IMR-90 (cell line): ENCODE results near the gene SPATA33. TPM values are rescaled to one million over a fixed set of nuclear protein-coding genes. Genes with fewer than 3 reads are reported as not detected.
"Not testable (repeated sequence)": the region's sequence is repeated elsewhere in the genome, so short reads cannot be mapped to it uniquely, and the experiment has no call there.

Experiments used
- ATAC-seq: fragments of 200-7000 bp; cut with Tn5 transposase; 2 replicates; pipeline ENCODE4 v1.9.1; 2020; ENCODE audit warnings: low read depth, mild to moderate bottlenecking, moderate library complexity
- BruUV-seq: library from RNA; stranded (reverse); fragments of 400-500 nt; replicated peaks from 2 replicates; lab custom pipeline; 2021; lab: Mats Ljungman, UMichigan
- CTCF ChIA-PET: fragments of 300-600 bp; formaldehyde crosslinking; extraction: SDS; loops from one replicate; lab custom pipeline; 2021; ENCODE audit warnings: antibody characterized with exemption; lab: Yijun Ruan, JAX
- POLR2A ChIA-PET: fragments of 300-600 bp; sonication (Branson Sonifier 250); formaldehyde crosslinking; loops from one replicate; lab custom pipeline; 2022; ENCODE audit warnings: antibody characterized with exemption; ENCODE audit not compliant: unreplicated experiment; lab: Charles Lee
- DNase-seq: peaks from one replicate; pipeline ENCODE4 v3.0.0; 2013
- H2AFZ ChIP-seq: replicated peaks from 2 replicates; pipeline ENCODE3; 2013; ENCODE audit warnings: low read length, mild to moderate bottlenecking; ENCODE audit not compliant: poor library complexity
- H2AK5ac ChIP-seq: 2 replicates; pipeline ENCODE4 v1.6.1; 2013; ENCODE audit warnings: low read depth, low read length, inconsistent platforms
- H2AK9ac ChIP-seq: replicated peaks from 2 replicates; pipeline ENCODE3; 2013; ENCODE audit warnings: mild to moderate bottlenecking, low read depth, low read length, moderate library complexity; ENCODE audit not compliant: poor library complexity
- H2BK120ac ChIP-seq: 2 replicates; pipeline ENCODE4 v1.6.1; 2013; ENCODE audit warnings: low read depth, low read length, inconsistent platforms
- H2BK15ac ChIP-seq: 3 replicates; pipeline ENCODE4 v1.6.1; 2013; ENCODE audit warnings: low read depth, low read length, inconsistent platforms
- H2BK20ac ChIP-seq: 2 replicates; pipeline ENCODE4 v1.6.1; 2013; ENCODE audit warnings: low read depth, mild to moderate bottlenecking, inconsistent platforms, low read length, moderate library complexity
- H2BK5ac ChIP-seq: 2 replicates; pipeline ENCODE4 v1.6.1; 2013; ENCODE audit warnings: mild to moderate bottlenecking, low read depth, low read length, inconsistent platforms; ENCODE audit not compliant: poor library complexity, severe bottlenecking
- H3K14ac ChIP-seq: replicated peaks from 2 replicates; pipeline ENCODE4 v1.6.1; 2013; ENCODE audit warnings: low read depth, low read length, inconsistent platforms
- H3K18ac ChIP-seq: 2 replicates; pipeline ENCODE4 v1.6.1; 2013; ENCODE audit warnings: low read depth, low read length, control low read depth
- H3K23ac ChIP-seq: 2 replicates; pipeline ENCODE4 v1.6.1; 2013; ENCODE audit warnings: low read depth, low read length, inconsistent platforms
- H3K27ac ChIP-seq: 2 replicates; pipeline ENCODE4 v1.5.1; 2013; ENCODE audit warnings: mild to moderate bottlenecking, control low read depth, low read length; ENCODE audit not compliant: insufficient read depth
- H3K27me3 ChIP-seq: 2 replicates; pipeline ENCODE4 v1.6.1; 2013; ENCODE audit warnings: low read length; ENCODE audit not compliant: control insufficient read depth, insufficient read depth
- H3K36me3 ChIP-seq: 2 replicates; pipeline ENCODE4 v1.6.1; 2013; ENCODE audit warnings: low read length, mixed read lengths; ENCODE audit not compliant: control insufficient read depth, insufficient read depth
- H3K4ac ChIP-seq: 2 replicates; pipeline ENCODE4 v1.6.1; 2013; ENCODE audit warnings: low read depth, low read length, inconsistent platforms
- H3K4me1 ChIP-seq: 2 replicates; pipeline ENCODE4 v1.6.1; 2013; ENCODE audit warnings: low read length, mixed read lengths; ENCODE audit not compliant: control insufficient read depth, insufficient read depth
- H3K4me2 ChIP-seq: 2 replicates; pipeline ENCODE4 v1.6.1; 2013; ENCODE audit warnings: low read depth, mild to moderate bottlenecking, control low read depth, low read length, moderate library complexity
- H3K4me3 ChIP-seq: 2 replicates; pipeline ENCODE4 v1.5.1; 2013; ENCODE audit warnings: low read depth, mild to moderate bottlenecking, control low read depth, low read length, moderate library complexity; ENCODE audit not compliant: insufficient read depth
- H3K56ac ChIP-seq: 2 replicates; pipeline ENCODE4 v1.6.1; 2013; ENCODE audit warnings: low read length, inconsistent platforms; ENCODE audit not compliant: insufficient read depth; ENCODE audit errors: extremely low read depth
- H3K79me1 ChIP-seq, 2 experiments: 2 replicates each; pipeline ENCODE4 v1.6.1; 2013; ENCODE audit warnings: low read length in 2 of 2, inconsistent platforms in 1 of 2, low read depth in 1 of 2
- H3K9ac ChIP-seq: 2 replicates; pipeline ENCODE4 v1.6.1; 2013; ENCODE audit warnings: low read depth, low read length, control low read depth
- H3K9me1 ChIP-seq: 2 replicates; pipeline ENCODE4 v1.6.1; 2013; ENCODE audit warnings: low read length, inconsistent platforms; ENCODE audit not compliant: insufficient read depth
- H3K9me3 ChIP-seq: 2 replicates; pipeline ENCODE4 v1.6.1; 2013; ENCODE audit warnings: low read length; ENCODE audit not compliant: control insufficient read depth, insufficient read depth
- H4K20me1 ChIP-seq: 2 replicates; pipeline ENCODE4 v1.6.1; 2013; ENCODE audit warnings: low read length, inconsistent platforms; ENCODE audit not compliant: insufficient read depth
- H4K5ac ChIP-seq: 2 replicates; pipeline ENCODE4 v1.6.1; 2013; ENCODE audit warnings: mild to moderate bottlenecking, low read depth, low read length, control low read depth
- H4K8ac ChIP-seq, 2 experiments: 2 replicates each; pipeline ENCODE4 v1.6.1; 2013; ENCODE audit warnings: low read depth in 2 of 2, low read length in 2 of 2, control low read depth in 1 of 2, inconsistent platforms in 1 of 2
- H4K91ac ChIP-seq: 2 replicates; pipeline ENCODE4 v1.6.1; 2013; ENCODE audit warnings: low read depth, low read length, inconsistent platforms; ENCODE audit not compliant: insufficient read depth
- BHLHE40 ChIP-seq: fragments of 150-350 bp; IDR thresholded peaks from 2 replicates; pipeline ENCODE4 v1.6.1; 2016; ENCODE audit warnings: mild to moderate bottlenecking, low read depth, low read length
- CEBPB ChIP-seq: IDR thresholded peaks from 2 replicates; pipeline ENCODE4 v1.6.1; 2012; ENCODE audit warnings: low read depth, low read length, improper control_type of control experiment
- MAFK ChIP-seq: IDR thresholded peaks from 2 replicates; pipeline ENCODE4 v1.6.1; 2012; ENCODE audit warnings: low read depth, low read length, improper control_type of control experiment
- MXI1 ChIP-seq: IDR thresholded peaks from 2 replicates; pipeline ENCODE4 v1.6.1; 2012; ENCODE audit warnings: low read depth, mild to moderate bottlenecking, low read length, moderate library complexity, borderline replicate concordance
- WGBS, 2 experiments: methylation state at CpG; one replicate each; pipeline versions ENCODE4 v1.1.5 to v1.1.7; 2013; ENCODE audit warnings: missing lambda C conversion rate in 2 of 2; ENCODE audit not compliant: insufficient read length in 1 of 2; ENCODE audit errors: extremely low coverage in 2 of 2; 5-methylcytosine and 5-hydroxymethylcytosine counted together
- dilution Hi-C: fragments of 300-500 bp; cut with HindIII; formaldehyde crosslinking; loops from one replicate; pipeline ENCODE4 v1.14.3; 2018; ENCODE audit warnings: low sequenced_read_pairs; ENCODE audit not compliant: unreplicated experiment
- in situ Hi-C: fragments of 300-500 bp; cut with MboI; formaldehyde crosslinking; loops from 3 replicates; pipeline ENCODE4 v1.14.3; 2019; ENCODE audit warnings: low sequenced_read_pairs, inconsistent platforms, mixed read lengths
- intact Hi-C: fragments of 100-400 bp; cut with micrococcal nuclease; formaldehyde crosslinking; loops from 2 replicates; pipeline ENCODE4 v1.10.0; 2022
- polyA plus RNA-seq, 3 experiments: library from polyadenylated mRNA; depleted of rRNA; stranded (reverse); fragments of >200 nt; gene quantifications; 2 replicates each; pipeline ENCODE4 v1.2.3, GENCODE V29; 2012; ENCODE audit warnings: low replicate concordance in 1 of 3
- total RNA-seq: library from RNA; depleted of rRNA; stranded (reverse); fragments of >200 nt; gene quantifications from 2 replicates; pipeline ENCODE4 v1.2.3, GENCODE V29; 2012
- TF ChIP-seq, protein P1 (sequence below): fragments of 150-350 bp; IDR thresholded peaks from 2 replicates; pipeline ENCODE4 v1.6.1; 2017; ENCODE audit warnings: mild to moderate bottlenecking, antibody characterized with exemption, low read length, low read depth

SPATA33 gene
- total and polyA plus RNA-seq, 2 of the 4 experiments (the other 2 are of a cell fraction): 0.90 to 3.4 TPM

DNA sequence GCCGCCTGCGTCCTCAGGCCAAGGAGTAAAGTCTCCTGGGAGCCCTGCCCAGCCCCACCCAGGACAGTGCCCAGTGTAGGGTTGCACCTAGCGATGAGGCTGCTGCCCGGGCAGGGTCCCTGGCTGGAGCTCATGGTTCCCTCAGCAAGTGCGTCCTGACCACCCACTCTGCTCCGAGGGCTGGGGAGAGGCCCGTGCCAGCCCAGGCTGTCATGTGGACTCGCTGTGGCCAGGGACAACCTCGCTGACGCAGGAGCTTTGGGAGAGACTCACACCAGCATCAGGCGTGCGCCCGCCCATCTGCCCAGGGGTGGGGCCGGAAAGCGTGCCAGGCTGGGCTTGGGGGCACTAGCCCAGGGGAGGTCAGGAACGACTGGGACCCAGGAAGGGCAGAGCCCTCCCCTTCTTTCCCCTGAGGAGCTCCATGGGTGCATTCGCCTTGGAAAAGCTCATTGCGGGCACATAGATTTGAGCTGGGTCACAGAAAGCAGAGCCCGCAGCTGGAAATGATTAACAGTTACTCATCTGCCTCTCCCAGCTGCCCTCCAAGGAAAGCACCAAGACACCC lies 24.5 kb upstream of the SPATA33 start:
- CTCF ChIA-PET: interaction anchor here (0.6 to 1.4 kb wide), 4 partner anchors 11 to 304 kb away, joined by 3 to 4 read pairs (median 3); no protein-coding TSS in a partner anchor

DNA sequence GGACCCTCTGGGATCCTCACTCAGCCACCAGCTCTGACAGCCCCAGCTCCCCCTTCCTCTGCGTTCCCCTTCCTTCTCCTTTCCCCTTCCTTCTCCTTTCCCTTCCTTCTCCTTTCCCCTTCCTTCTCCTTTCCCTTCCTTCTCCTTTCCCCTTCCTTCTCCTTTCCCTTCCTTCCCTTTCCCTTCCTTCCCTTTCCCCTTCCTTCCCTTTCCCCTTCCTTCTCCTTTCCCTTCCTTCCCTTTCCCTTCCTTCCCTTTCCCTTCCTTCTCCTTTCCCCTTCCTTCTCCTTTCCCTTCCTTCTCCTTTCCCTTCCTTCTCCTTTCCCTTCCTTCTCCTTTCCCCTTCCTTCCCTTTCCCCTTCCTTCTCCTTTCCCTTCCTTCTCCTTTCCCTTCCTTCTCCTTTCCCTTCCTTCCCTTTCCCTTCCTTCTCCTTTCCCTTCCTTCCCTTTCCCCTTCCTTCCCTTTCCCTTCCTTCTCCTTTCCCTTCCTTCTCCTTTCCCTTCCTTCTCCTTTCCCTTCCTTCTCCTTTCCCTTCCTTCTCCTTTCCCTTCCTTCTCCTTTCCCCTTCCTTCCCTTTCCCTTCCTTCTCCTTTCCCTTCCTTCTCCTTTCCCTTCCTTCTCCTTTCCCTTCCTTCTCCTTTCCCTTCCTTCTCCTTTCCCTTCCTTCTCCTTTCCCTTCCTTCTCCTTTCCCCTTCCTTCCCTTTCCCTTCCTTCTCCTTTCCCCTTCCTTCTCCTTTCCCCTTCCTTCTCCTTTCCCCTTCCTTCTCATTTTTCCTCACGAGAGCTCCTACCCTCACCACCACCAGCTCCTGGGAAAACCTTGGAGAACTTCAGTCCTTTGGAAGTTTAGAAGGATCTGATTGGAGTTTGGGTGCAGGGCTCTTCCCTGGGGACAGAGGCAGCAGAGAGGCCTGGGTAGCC lies 22.9 kb upstream of the SPATA33 start:
- ChIA-PET CTCF (interaction anchor here (1.2 kb wide), 1 partner anchor 19 kb away, joined by 3 read pairs; no protein-coding TSS in a partner anchor), POLR2A (interaction anchor here (0.6 kb wide), 1 partner anchor 223 kb away, joined by 6 read pairs; no protein-coding TSS in a partner anchor)
- H3K4me2 ChIP-seq, H4K91ac ChIP-seq, H2AFZ ChIP-seq, H2BK20ac ChIP-seq, H3K14ac ChIP-seq, H3K18ac ChIP-seq, H3K4ac ChIP-seq, dilution Hi-C loops, intact Hi-C loops, H2BK5ac ChIP-seq, H3K79me1 ChIP-seq, H3K4me1 ChIP-seq, H3K23ac ChIP-seq, H4K20me1 ChIP-seq, ATAC-seq, H3K9me3 ChIP-seq, H3K27ac ChIP-seq, H3K4me3 ChIP-seq, BruUV-seq, H3K9ac ChIP-seq, H4K8ac ChIP-seq, H3K36me3 ChIP-seq, H2BK15ac ChIP-seq, H3K9me1 ChIP-seq, H2BK120ac ChIP-seq, H3K56ac ChIP-seq, H4K5ac ChIP-seq, in situ Hi-C loops, DNase-seq: not testable (repeated sequence)
- Histone ChIP-seq H3K27me3 (peaks cover 28% of the 10 kb centered on the region), H2AK5ac (peak overlapping the region; percentile 82), H2AK9ac (peak overlapping the region; percentile 42)
- WGBS, 2 experiments: no CpG with 5 or more reads among the region's 2 CpGs

More for the DNA sequence above, 24.5 kb upstream of the SPATA33 start:
- ATAC-seq (peak; percentile 77), DNase-seq (peak; percentile 73)
- no peak overlapping the region for H3K23ac ChIP-seq
- no peak overlapping the region for H3K18ac ChIP-seq
- intact Hi-C loops: no loop called here
- no peak overlapping the region for H3K4me3 ChIP-seq
- peaks cover 29% of the 10 kb centered on the region for H3K27me3 ChIP-seq
- no peak overlapping the region for H2BK5ac ChIP-seq
- no peak overlapping the region for H4K8ac ChIP-seq
- H3K27ac ChIP-seq: no peak overlapping the region
- no peak overlapping the region for H2BK120ac ChIP-seq
- no peak overlapping the region for H3K56ac ChIP-seq
- in situ Hi-C loops: no loop called here
- WGBS, 2 experiments: 59% methylated on average over 14 of the region's 19 CpGs; no CpG with 5 or more reads in 1 of the 2 experiments
- no TSS peak for BruUV-seq
- no peak overlapping the region for H2BK20ac ChIP-seq
- H4K5ac ChIP-seq: no peak overlapping the region
- TF ChIP-seq BHLHE40 (peak; percentile 67), CEBPB (no peak), MXI1 (no peak), MAFK (no peak)
- TF ChIP-seq, protein P1, sequence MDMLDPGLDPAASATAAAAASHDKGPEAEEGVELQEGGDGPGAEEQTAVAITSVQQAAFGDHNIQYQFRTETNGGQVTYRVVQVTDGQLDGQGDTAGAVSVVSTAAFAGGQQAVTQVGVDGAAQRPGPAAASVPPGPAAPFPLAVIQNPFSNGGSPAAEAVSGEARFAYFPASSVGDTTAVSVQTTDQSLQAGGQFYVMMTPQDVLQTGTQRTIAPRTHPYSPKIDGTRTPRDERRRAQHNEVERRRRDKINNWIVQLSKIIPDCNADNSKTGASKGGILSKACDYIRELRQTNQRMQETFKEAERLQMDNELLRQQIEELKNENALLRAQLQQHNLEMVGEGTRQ: peak; percentile 44; the same call in 1 of the 2 replicates
- peak overlapping the region; percentile 80 for H2AFZ ChIP-seq
- no peak overlapping the region for H4K91ac ChIP-seq
- H3K9ac ChIP-seq: no peak overlapping the region
- no peaks in the 10 kb centered on the region; the same call in 1 of the 2 replicates for H3K9me1 ChIP-seq
- peaks cover 5% of the 10 kb centered on the region for H3K9me3 ChIP-seq
- no peak overlapping the region; the same call in 2 of the 3 replicates for H2BK15ac ChIP-seq
- H3K14ac ChIP-seq: no peak overlapping the region
- no peak overlapping the region for H2AK5ac ChIP-seq
- H3K36me3 ChIP-seq: no peaks in the 10 kb centered on the region
- H4K20me1 ChIP-seq: no peaks in the 10 kb centered on the region
- H3K79me1 ChIP-seq: no peaks in the 10 kb centered on the region
- dilution Hi-C loops: no loop called here
- no peak overlapping the region for H3K4me2 ChIP-seq
- H3K4ac ChIP-seq: no peak overlapping the region
- POLR2A ChIA-PET: no interaction called here
- H2AK9ac ChIP-seq: peak overlapping the region; percentile 58
- H3K4me1 ChIP-seq: peaks cover 5% of the 10 kb centered on the region
